KOPT-K1 (cell line): ENCODE measurements around the gene ZDHHC21.

Experiments used
- H3K27ac ChIP-seq: fragments of 200-600 bp; sonication (generic); 2 replicates; pipeline ENCODE4 v1.5.1; 2016; ENCODE audit warnings: antibody characterized with exemption, mild to moderate bottlenecking, low read depth, low read length; ENCODE audit not compliant: poor library complexity, severe bottlenecking
- H3K36me3 ChIP-seq: fragments of 200-600 bp; sonication (generic); 2 replicates; pipeline ENCODE4 v1.5.1; 2017; ENCODE audit warnings: antibody characterized with exemption, mild to moderate bottlenecking, low read length, moderate library complexity; ENCODE audit not compliant: insufficient read depth
- H3K9me3 ChIP-seq: fragments of 200-600 bp; sonication (generic); 2 replicates; pipeline ENCODE4 v1.5.1; 2017; ENCODE audit warnings: antibody characterized with exemption, low read length, mild to moderate bottlenecking; ENCODE audit not compliant: insufficient read depth, poor library complexity, severe bottlenecking

ZDHHC21 gene

GRCh38 chr9:14597171-14597799 lies 95.9 kb downstream of the ZDHHC21 start:
- no peak overlapping the region for H3K27ac ChIP-seq
- no peaks in the 10 kb centered on the region for H3K9me3 ChIP-seq
- H3K36me3 ChIP-seq, result no peaks in the 10 kb centered on the region

- H3K27ac ChIP-seq, result no peak overlapping the region
- no peaks in the 10 kb centered on the region for H3K9me3 ChIP-seq
- no peaks in the 10 kb centered on the region for H3K36me3 ChIP-seq
These were observed 99.8 kb downstream of the ZDHHC21 start for GRCh38 chr9:14593406-14593805.

- Histone ChIP-seq H3K27ac (no peak overlapping the region), H3K9me3 (no peaks in the 10 kb centered on the region), H3K36me3 (no peaks in the 10 kb centered on the region)
These were observed 101.8 kb downstream of the ZDHHC21 start for GRCh38 chr9:14591411-14591810.

GRCh38 chr9:14585730-14586473 lies 107.3 kb downstream of the ZDHHC21 start:
- H3K27ac ChIP-seq, result no peak overlapping the region

GRCh38 chr9:14584571-14584970 lies 108.7 kb downstream of the ZDHHC21 start:
- Histone ChIP-seq H3K27ac (no peak overlapping the region), H3K36me3 (no peaks in the 10 kb centered on the region), H3K9me3 (no peaks in the 10 kb centered on the region)

More at GRCh38 chr9:14585730-14586473, 107.3 kb downstream of the ZDHHC21 start:
- Histone ChIP-seq H3K9me3 (no peaks in the 10 kb centered on the region), H3K36me3 (no peaks in the 10 kb centered on the region)

- Histone ChIP-seq H3K27ac (no peak overlapping the region), H3K36me3 (no peaks in the 10 kb centered on the region), H3K9me3 (peaks cover 10% of the 10 kb centered on the region)
These were observed 115.2 kb downstream of the ZDHHC21 start for GRCh38 chr9:14578030-14578429.

GRCh38 chr9:14574173-14574572 lies 119.1 kb downstream of the ZDHHC21 start:
- H3K27ac ChIP-seq, result no peak overlapping the region
- H3K9me3 ChIP-seq, result peaks cover 10% of the 10 kb centered on the region
- no peaks in the 10 kb centered on the region for H3K36me3 ChIP-seq

GRCh38 chr9:14573319-14573718 lies 119.9 kb downstream of the ZDHHC21 start:
- Histone ChIP-seq H3K36me3 (no peaks in the 10 kb centered on the region), H3K27ac (no peak overlapping the region), H3K9me3 (peaks cover 6% of the 10 kb centered on the region)

GRCh38 chr9:14565352-14566016 lies 127.7 kb downstream of the ZDHHC21 start:
- no peaks in the 10 kb centered on the region for H3K36me3 ChIP-seq
- H3K9me3 ChIP-seq, result no peaks in the 10 kb centered on the region
- no peak overlapping the region for H3K27ac ChIP-seq

- Histone ChIP-seq H3K27ac (no peak overlapping the region), H3K9me3 (no peaks in the 10 kb centered on the region), H3K36me3 (no peaks in the 10 kb centered on the region)
These were observed 129.2 kb downstream of the ZDHHC21 start for GRCh38 chr9:14563902-14564624.

- no peaks in the 10 kb centered on the region for H3K36me3 ChIP-seq
- H3K27ac ChIP-seq, result no peak overlapping the region
- no peaks in the 10 kb centered on the region for H3K9me3 ChIP-seq
These were observed 131.3 kb downstream of the ZDHHC21 start for GRCh38 chr9:14561929-14562405.
